ENCODE results near the gene HERC2. TPM values are rescaled to one million over a fixed set of nuclear protein-coding genes. Genes with fewer than 3 reads are reported as not detected.

The HERC2 gene
- total RNA-seq, 1 experiment from 2014 or later = 69.2 TPM

- Histone ChIP-seq H2BK15ac (ENCODE audit: low read depth, low read length) (no peak overlapping the region), H3K23me2 (ENCODE audit: insufficient read length, low read depth, low read length, poor library complexity, severe bottlenecking) (no peaks in the 10 kb centered on the region), H2BK12ac (ENCODE audit: insufficient read length, low read depth, low read length) (no peak overlapping the region), H4K91ac (ENCODE audit: insufficient read length, low read depth, low read length) (no peak overlapping the region), H3K4me2 (ENCODE audit: insufficient read depth, insufficient read length, low read length) (no peak overlapping the region), H3K27ac (ENCODE audit: insufficient read length, low read depth, low read length) (no peak overlapping the region), H3K9me3 (ENCODE audit: control insufficient read depth, low read depth, low read length) (no peaks in the 10 kb centered on the region), H3K23ac (ENCODE audit: insufficient read length, low read depth, low read length) (no peak overlapping the region), H2BK5ac (ENCODE audit: insufficient read length, low read length) (no peak overlapping the region), H2BK120ac (ENCODE audit: low read depth, low read length, poor library complexity, severe bottlenecking) (no peak overlapping the region), H4K5ac (ENCODE audit: insufficient read length, low read depth, low read length) (no peak overlapping the region), H3K56ac (ENCODE audit: insufficient read length, low read depth, low read length) (no peak overlapping the region), H3K27me3 (ENCODE audit: insufficient read depth, low read length) (no peaks in the 10 kb centered on the region), H4K20me1 (ENCODE audit: control insufficient read depth, insufficient read depth, insufficient read length) (no peaks in the 10 kb centered on the region), H3K79me2 (ENCODE audit: insufficient read depth, low read length) (no peaks in the 10 kb centered on the region; the same call in 1 of the 2 replicates), H4K8ac (replicated peaks; ENCODE audit: insufficient read length, low read depth, low read length) (no peak overlapping the region), H3K4ac (ENCODE audit: low read depth, low read length) (no peak overlapping the region), H2BK20ac (ENCODE audit: low read depth, low read length, poor library complexity, severe bottlenecking) (no peak overlapping the region), H3K14ac (ENCODE audit: insufficient read depth, low read length) (no peak overlapping the region), H2AFZ (ENCODE audit: low read length) (no peak overlapping the region), H3K18ac (ENCODE audit: insufficient read length, low read depth, low read length) (no peak overlapping the region), H3K79me1 (ENCODE audit: insufficient read depth, low read depth, low read length, poor library complexity, severe bottlenecking) (peaks cover 3% of the 10 kb centered on the region), H3K9ac (ENCODE audit: extremely low read depth, insufficient read length, low read length) (no peak overlapping the region), H3T11ph (ENCODE audit: low read length) (no peak overlapping the region), H2AK5ac (ENCODE audit: insufficient read length, low read length) (no peak overlapping the region), H3K4me1 (ENCODE audit: insufficient read depth, low read length) (no peaks in the 10 kb centered on the region)
- no peak for DNase-seq
- TF ChIP-seq, protein P1, sequence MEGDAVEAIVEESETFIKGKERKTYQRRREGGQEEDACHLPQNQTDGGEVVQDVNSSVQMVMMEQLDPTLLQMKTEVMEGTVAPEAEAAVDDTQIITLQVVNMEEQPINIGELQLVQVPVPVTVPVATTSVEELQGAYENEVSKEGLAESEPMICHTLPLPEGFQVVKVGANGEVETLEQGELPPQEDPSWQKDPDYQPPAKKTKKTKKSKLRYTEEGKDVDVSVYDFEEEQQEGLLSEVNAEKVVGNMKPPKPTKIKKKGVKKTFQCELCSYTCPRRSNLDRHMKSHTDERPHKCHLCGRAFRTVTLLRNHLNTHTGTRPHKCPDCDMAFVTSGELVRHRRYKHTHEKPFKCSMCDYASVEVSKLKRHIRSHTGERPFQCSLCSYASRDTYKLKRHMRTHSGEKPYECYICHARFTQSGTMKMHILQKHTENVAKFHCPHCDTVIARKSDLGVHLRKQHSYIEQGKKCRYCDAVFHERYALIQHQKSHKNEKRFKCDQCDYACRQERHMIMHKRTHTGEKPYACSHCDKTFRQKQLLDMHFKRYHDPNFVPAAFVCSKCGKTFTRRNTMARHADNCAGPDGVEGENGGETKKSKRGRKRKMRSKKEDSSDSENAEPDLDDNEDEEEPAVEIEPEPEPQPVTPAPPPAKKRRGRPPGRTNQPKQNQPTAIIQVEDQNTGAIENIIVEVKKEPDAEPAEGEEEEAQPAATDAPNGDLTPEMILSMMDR (conservative IDR thresholded peaks at IDR 0.05) = no peak
- Mint-ChIP-seq H3K27me3 (ENCODE audit: low read depth) (no peaks in the 10 kb centered on the region), H3K4me1 (peaks cover 4 to 11% of the 10 kb centered on the region in 2 experiments), H3K36me3 (ENCODE audit: insufficient read depth in 1 of 3, low read depth in 3 of 3) (peaks cover 62 to 76% (median 70%) of the 10 kb centered on the region in 3 experiments), H3K4me3 (no peak overlapping the region), H3K27ac (peak overlapping the region in 1 of 3 experiments; percentile 86; a peak in 2 of 7 replicates), H3K9me3 (no peaks in the 10 kb centered on the region)
- no CpG with 5 or more reads among the region's 8 CpGs for WGBS (ENCODE audit: extremely low coverage, insufficient read length, low lambda C conversion rate)
Observed at GRCh38 chr15:28269097-28269496, 52.9 kb downstream of the HERC2 start.

All from H9 (cell line).